ENCODE data around the gene MAPKAPK3. TPM values are rescaled to one million over a fixed set of nuclear protein-coding genes. Genes with fewer than 3 reads are reported as not detected.

Gene MAPKAPK3
- total RNA-seq, 1 donor from 2014 or later = 20.9 TPM

DNA sequence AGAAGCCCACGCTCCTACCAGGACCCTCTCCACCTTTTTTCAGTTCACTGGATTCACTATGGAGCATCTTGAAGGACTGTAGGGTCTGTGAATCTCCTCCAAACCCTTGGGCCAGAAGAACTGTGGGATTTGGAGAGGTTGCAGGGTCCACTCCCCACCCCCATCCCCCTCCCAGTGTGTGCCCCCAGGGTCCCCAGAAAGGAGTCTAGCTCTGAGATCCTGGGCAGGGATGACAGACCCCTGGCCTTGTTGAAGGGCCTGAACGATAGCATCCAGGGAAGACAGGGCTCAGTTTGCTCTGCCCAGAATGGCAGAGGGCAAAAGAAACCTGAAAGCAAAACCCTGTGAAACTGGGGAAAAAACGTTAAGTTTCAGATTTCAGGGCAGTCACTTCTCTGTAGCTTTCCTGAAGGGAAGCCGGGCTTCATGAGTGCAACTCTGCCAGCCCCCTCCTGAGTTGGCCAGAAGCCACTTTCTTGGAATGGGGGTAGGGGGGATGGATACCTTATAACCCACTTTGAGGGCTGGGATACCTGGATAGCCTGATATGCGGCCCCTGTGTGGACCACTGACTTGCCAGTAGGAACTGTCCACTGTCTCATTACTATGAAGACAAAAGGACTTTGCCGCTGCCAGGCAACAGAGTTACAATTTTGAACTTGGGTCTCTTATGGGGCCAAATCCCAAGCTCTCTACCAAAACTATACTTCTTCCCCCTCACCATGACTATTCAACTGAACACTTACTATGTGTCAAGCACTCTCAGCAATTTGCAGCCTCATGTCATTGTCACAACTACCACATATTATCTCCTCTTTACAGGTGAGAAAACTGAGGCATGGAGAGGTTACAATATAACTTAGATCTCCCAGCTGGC, 3.7 kb upstream of the MAPKAPK3 start:
- H3K4me3 ChIP-seq (ENCODE audit: low read length in 3 of 3) = peak overlapping the region in 1 of 3 donors; percentile 84
- peaks cover 3 to 7% (median 5%) of the 10 kb centered on the region in 3 donors for H3K36me3 ChIP-seq (ENCODE audit: control insufficient read depth in 3 of 3, insufficient read depth in 3 of 3, low read length in 3 of 3)
- H3K27ac ChIP-seq (ENCODE audit: low read depth, low read length) = no peak overlapping the region
- H3K4me1 ChIP-seq (ENCODE audit: control insufficient read depth in 3 of 3, insufficient read depth in 3 of 3, low read length in 3 of 3) = peaks cover 50 to 81% (median 65%) of the 10 kb centered on the region in 3 donors
- H3K9me3 ChIP-seq (ENCODE audit: control insufficient read depth in 3 of 3, low read length in 3 of 3) = no peaks in the 10 kb centered on the region
- H3K27me3 ChIP-seq (ENCODE audit: control insufficient read depth in 3 of 3, insufficient read depth in 3 of 3, low read length in 3 of 3) = no peaks in the 10 kb centered on the region
- peak overlapping the region in 1 of 3 donors; percentile 78 for H3K9ac ChIP-seq (ENCODE audit: low read depth in 1 of 3, low read length in 3 of 3)

DNA sequence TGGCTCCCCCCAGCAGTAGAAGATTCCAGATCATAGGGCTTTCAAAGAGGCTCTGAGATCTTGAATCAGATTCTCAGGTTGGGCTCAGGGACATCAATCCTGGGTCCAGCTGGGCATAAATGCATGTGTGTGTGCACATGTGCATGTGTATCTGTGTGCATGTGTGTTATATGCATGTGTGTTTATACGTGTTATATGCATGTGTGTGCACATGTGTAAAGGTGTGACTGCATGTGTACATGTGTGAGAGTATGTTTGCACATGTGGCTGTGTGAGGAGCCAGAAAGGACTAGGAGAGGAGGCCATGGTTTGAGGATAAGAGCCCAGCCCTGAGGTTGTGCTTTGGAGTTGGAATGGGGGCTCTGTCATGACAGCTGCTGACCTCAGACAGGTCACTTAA, 1.8 kb upstream of the MAPKAPK3 start:
- Histone ChIP-seq H3K9me3 (ENCODE audit: control insufficient read depth in 3 of 3, low read length in 3 of 3) (no peaks in the 10 kb centered on the region), H3K4me3 (ENCODE audit: low read length in 3 of 3) (no peak overlapping the region), H3K9ac (ENCODE audit: low read depth in 1 of 3, low read length in 3 of 3) (no peak overlapping the region), H3K4me1 (ENCODE audit: control insufficient read depth in 3 of 3, insufficient read depth in 3 of 3, low read length in 3 of 3) (peaks cover 52 to 77% (median 61%) of the 10 kb centered on the region in 3 donors), H3K36me3 (ENCODE audit: control insufficient read depth in 3 of 3, insufficient read depth in 3 of 3, low read length in 3 of 3) (peaks cover 0 to 2% (median 0%) of the 10 kb centered on the region in 3 donors), H3K27ac (ENCODE audit: low read depth, low read length) (no peak overlapping the region), H3K27me3 (ENCODE audit: control insufficient read depth in 3 of 3, insufficient read depth in 3 of 3, low read length in 3 of 3) (no peaks in the 10 kb centered on the region)

DNA sequence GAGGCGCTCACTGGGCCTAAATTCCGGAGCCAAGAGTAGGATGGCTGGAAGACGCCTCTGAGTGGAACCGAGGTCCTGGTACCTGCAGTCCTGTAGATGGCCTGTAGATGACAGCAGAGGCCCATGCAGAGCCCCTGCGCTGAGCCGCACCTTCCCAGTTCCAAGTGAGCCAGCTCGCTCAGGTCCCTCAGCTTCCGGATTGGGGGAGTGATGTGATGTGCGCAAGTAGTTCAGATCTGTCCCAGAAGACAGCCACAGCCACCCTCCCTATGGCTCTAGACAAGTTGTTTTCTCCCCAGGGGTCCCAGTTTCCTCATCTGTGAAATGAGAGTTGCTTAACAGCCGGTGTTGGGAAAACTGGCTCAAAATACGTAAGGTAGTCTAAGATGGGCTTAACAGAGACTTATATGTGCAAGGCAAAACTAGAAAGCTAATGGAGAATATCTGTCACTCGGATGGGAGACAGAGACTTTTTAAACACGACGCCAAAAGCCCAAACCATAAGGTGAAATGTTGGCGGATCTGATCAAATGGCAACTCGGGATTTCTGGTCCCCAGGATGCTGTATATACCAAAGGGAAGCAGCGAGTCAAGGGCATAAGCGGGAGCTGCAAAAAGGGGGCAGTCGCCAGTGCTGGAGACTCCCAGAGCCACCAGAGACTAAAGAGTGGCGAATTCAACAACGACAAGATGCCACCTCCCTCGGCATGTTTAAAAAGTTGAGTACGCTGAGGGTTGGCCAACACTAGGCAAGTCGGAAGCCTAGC, 765 bp upstream of the MAPKAPK3 start:
- H3K4me1 ChIP-seq (ENCODE audit: control insufficient read depth in 3 of 3, insufficient read depth in 3 of 3, low read length in 3 of 3) = peaks cover 52 to 77% (median 60%) of the 10 kb centered on the region in 3 donors
- H3K27me3 ChIP-seq (ENCODE audit: control insufficient read depth in 3 of 3, insufficient read depth in 3 of 3, low read length in 3 of 3) = no peaks in the 10 kb centered on the region
- H3K9ac ChIP-seq (ENCODE audit: low read depth in 1 of 3, low read length in 3 of 3) = peak overlapping the region; percentile 69 to 75 (median 75)
- peak overlapping the region; percentile 78 to 82 (median 79) for H3K4me3 ChIP-seq (ENCODE audit: low read length in 3 of 3)
- peak overlapping the region; percentile 97 for H3K27ac ChIP-seq (ENCODE audit: low read depth, low read length)
- peaks cover 0 to 2% (median 0%) of the 10 kb centered on the region in 3 donors for H3K36me3 ChIP-seq (ENCODE audit: control insufficient read depth in 3 of 3, insufficient read depth in 3 of 3, low read length in 3 of 3)
- H3K9me3 ChIP-seq (ENCODE audit: control insufficient read depth in 3 of 3, low read length in 3 of 3) = no peaks in the 10 kb centered on the region

- H3K9ac ChIP-seq (ENCODE audit: low read depth in 1 of 3, low read length in 3 of 3) = peak overlapping the region; percentile 69 to 75 (median 75)
Observed at GRCh38 chr3:50616770-50617095, 218 bp upstream of the MAPKAPK3 start.

DNA sequence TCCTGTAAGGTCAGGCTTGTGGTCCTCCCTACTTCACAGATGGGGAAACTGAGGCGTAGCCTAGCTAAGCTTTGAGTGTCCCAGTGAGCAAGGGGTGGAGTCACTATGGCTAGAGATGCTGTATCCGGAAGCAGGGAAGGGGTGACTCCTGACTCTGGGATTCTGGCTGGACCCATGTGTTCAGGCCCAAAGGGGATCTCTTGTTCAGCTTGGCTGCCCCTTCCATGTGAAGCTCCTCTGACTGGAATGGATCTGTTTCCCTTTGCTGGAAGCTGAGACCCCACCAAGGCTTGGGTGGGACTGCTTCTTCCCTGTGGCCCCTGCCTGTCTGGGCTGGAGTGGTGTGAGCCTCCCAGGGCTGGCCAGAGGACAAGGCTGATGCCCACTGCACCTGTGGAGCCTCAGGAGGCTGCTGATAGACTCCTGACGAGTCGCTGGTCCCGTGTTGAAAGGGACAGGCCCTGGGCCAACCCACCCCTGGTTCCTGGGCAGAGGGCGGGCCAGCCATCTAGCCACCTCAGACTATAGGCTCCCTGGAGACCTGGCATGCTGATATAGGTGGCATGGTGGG, 1.0 kb downstream of the MAPKAPK3 start:
- Histone ChIP-seq H3K4me1 (ENCODE audit: control insufficient read depth in 3 of 3, insufficient read depth in 3 of 3, low read length in 3 of 3) (peaks cover 47 to 82% (median 56%) of the 10 kb centered on the region in 3 donors), H3K27me3 (ENCODE audit: control insufficient read depth in 3 of 3, insufficient read depth in 3 of 3, low read length in 3 of 3) (no peaks in the 10 kb centered on the region), H3K27ac (ENCODE audit: low read depth, low read length) (peak overlapping the region; percentile 97), H3K36me3 (ENCODE audit: control insufficient read depth in 3 of 3, insufficient read depth in 3 of 3, low read length in 3 of 3) (peaks cover 2 to 4% (median 4%) of the 10 kb centered on the region in 3 donors), H3K9ac (ENCODE audit: low read depth in 1 of 3, low read length in 3 of 3) (peak overlapping the region; percentile 89 to 97 (median 96)), H3K9me3 (ENCODE audit: control insufficient read depth in 3 of 3, low read length in 3 of 3) (no peaks in the 10 kb centered on the region), H3K4me3 (ENCODE audit: low read length in 3 of 3) (peak overlapping the region; percentile 88 to 92 (median 88))

More at GRCh38 chr3:50616770-50617095, 218 bp upstream of the MAPKAPK3 start:
- Histone ChIP-seq H3K27ac (ENCODE audit: low read depth, low read length) (peak overlapping the region; percentile 97), H3K4me1 (ENCODE audit: control insufficient read depth in 3 of 3, insufficient read depth in 3 of 3, low read length in 3 of 3) (peaks cover 51 to 77% (median 56%) of the 10 kb centered on the region in 3 donors), H3K27me3 (ENCODE audit: control insufficient read depth in 3 of 3, insufficient read depth in 3 of 3, low read length in 3 of 3) (no peaks in the 10 kb centered on the region), H3K36me3 (ENCODE audit: control insufficient read depth in 3 of 3, insufficient read depth in 3 of 3, low read length in 3 of 3) (peaks cover 0 to 2% (median 0%) of the 10 kb centered on the region in 3 donors), H3K4me3 (ENCODE audit: low read length in 3 of 3) (peak overlapping the region; percentile 78 to 82 (median 79)), H3K9me3 (ENCODE audit: control insufficient read depth in 3 of 3, low read length in 3 of 3) (no peaks in the 10 kb centered on the region)

DNA sequence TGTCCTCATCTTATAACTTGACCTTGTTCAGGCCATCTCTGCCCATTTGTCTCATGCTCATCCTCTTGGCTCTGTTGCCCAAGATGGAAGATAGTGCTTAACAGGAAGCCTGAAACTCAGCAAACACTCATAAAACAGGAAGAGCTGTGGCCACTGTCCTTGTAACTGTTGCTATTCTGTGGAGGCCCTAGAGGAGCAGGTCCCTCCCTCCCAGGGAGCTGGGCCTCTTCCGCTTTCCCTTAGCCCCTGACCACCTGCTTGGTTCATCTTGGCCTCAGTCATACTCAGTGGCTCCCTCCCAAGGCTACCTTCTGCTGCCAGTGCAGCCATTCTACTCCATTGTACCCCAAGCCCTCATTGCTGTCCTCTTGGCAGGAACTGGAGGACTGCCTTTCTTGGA, 3.5 kb downstream of the MAPKAPK3 start:
- peaks cover 2 to 4% (median 4%) of the 10 kb centered on the region in 3 donors for H3K36me3 ChIP-seq (ENCODE audit: control insufficient read depth in 3 of 3, insufficient read depth in 3 of 3, low read length in 3 of 3)
- peak overlapping the region in 2 of 3 donors; percentile 29 to 41 for H3K4me3 ChIP-seq (ENCODE audit: low read length in 3 of 3)
- H3K27ac ChIP-seq (ENCODE audit: low read depth, low read length) = peak overlapping the region; percentile 97
- peaks cover 66 to 91% (median 75%) of the 10 kb centered on the region in 3 donors for H3K4me1 ChIP-seq (ENCODE audit: control insufficient read depth in 3 of 3, insufficient read depth in 3 of 3, low read length in 3 of 3)
- no peaks in the 10 kb centered on the region for H3K9me3 ChIP-seq (ENCODE audit: control insufficient read depth in 3 of 3, low read length in 3 of 3)
- peak overlapping the region; percentile 4 to 40 (median 28) for H3K9ac ChIP-seq (ENCODE audit: low read depth in 1 of 3, low read length in 3 of 3)
- no peaks in the 10 kb centered on the region for H3K27me3 ChIP-seq (ENCODE audit: control insufficient read depth in 3 of 3, insufficient read depth in 3 of 3, low read length in 3 of 3)

DNA sequence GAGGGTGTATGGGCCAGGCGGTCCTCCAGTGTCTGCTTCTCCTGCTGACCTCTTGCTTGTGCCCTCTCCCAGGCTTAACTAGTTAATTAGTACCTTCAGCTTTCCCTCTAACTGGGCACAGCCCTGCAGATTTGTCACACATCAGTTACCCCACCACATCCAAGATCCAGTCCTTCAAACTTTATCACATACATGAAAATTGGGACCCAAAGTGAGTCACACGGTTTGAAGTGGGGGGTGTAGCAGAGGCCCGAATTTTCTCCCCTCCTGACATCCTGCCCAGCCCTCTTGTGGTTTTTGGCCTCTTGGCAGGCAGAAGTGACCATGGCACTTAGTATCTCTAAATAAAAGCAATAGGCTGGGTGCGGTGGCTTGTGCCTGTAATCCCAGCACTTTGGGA, 3.9 kb downstream of the MAPKAPK3 start:
- Histone ChIP-seq H3K9ac (ENCODE audit: low read depth in 1 of 3, low read length in 3 of 3) (peak overlapping the region; percentile 4 to 40 (median 28)), H3K27me3 (ENCODE audit: control insufficient read depth in 3 of 3, insufficient read depth in 3 of 3, low read length in 3 of 3) (no peaks in the 10 kb centered on the region), H3K9me3 (ENCODE audit: control insufficient read depth in 3 of 3, low read length in 3 of 3) (no peaks in the 10 kb centered on the region), H3K27ac (ENCODE audit: low read depth, low read length) (peak overlapping the region; percentile 97), H3K36me3 (ENCODE audit: control insufficient read depth in 3 of 3, insufficient read depth in 3 of 3, low read length in 3 of 3) (peaks cover 2 to 4% (median 4%) of the 10 kb centered on the region in 3 donors), H3K4me3 (ENCODE audit: low read length in 3 of 3) (peak overlapping the region in 1 of 3 donors; percentile 29), H3K4me1 (ENCODE audit: control insufficient read depth in 3 of 3, insufficient read depth in 3 of 3, low read length in 3 of 3) (peaks cover 69 to 92% (median 78%) of the 10 kb centered on the region in 3 donors)

DNA sequence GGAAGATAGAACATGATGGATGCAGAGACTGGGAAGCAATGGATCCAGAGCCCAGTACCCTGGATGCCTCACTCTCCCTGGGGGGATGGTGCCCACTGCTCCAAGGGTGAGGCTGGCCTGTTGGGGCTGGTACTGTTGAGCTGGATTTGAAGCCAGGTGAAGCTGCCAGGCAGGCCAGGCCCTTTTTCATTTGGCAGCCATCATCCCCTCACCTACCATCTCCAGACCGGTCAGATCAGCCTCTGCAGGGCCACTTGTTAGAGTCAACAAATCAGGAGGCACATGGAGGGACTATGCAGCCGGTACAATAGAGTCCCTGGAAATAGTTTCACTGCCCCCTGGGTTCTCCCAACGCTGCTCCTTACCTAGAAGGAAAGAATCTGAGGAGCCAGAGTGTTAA, 5.9 kb downstream of the MAPKAPK3 start:
- Histone ChIP-seq H3K27me3 (ENCODE audit: control insufficient read depth in 3 of 3, insufficient read depth in 3 of 3, low read length in 3 of 3) (no peaks in the 10 kb centered on the region), H3K36me3 (ENCODE audit: control insufficient read depth in 3 of 3, insufficient read depth in 3 of 3, low read length in 3 of 3) (peaks cover 2 to 4% (median 4%) of the 10 kb centered on the region in 3 donors), H3K9ac (ENCODE audit: low read depth in 1 of 3, low read length in 3 of 3) (peak overlapping the region in 1 of 3 donors; percentile 54), H3K4me1 (ENCODE audit: control insufficient read depth in 3 of 3, insufficient read depth in 3 of 3, low read length in 3 of 3) (peaks cover 76 to 95% (median 83%) of the 10 kb centered on the region in 3 donors), H3K27ac (ENCODE audit: low read depth, low read length) (peak overlapping the region; percentile 93), H3K4me3 (ENCODE audit: low read length in 3 of 3) (peak overlapping the region in 1 of 3 donors; percentile 6), H3K9me3 (ENCODE audit: control insufficient read depth in 3 of 3, low read length in 3 of 3) (no peaks in the 10 kb centered on the region)

DNA sequence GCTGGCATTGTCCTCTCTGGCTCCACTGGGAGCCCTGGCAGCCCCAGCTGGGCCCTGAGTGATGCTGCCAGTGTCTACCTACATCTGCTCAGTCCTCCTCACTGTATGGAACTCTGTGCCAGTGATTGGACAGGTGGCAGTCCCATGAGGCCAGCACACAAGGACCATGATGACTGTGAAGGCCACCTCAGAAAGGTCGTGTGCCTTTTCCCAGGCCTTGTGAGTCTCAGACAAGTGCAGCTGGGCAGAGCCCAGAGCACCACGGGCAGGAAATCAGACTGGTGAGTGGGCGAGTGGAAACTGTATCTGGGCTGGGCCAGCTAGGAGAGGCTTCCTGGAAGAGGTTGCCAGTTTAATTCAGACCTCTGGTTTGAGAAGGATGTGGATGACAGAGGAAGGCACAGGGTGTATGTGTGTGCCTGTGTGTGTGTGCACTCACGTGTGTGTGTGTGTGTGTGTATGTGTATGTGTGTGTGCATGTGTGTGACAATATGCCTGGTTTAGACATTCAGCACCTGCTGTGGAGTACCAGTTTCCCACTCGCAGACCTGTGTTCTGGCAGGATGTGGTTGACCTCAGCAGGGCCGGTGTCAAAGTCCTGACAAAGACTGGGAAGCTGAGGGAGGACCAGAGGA, 7.0 kb downstream of the MAPKAPK3 start:
- Histone ChIP-seq H3K4me1 (ENCODE audit: control insufficient read depth in 3 of 3, insufficient read depth in 3 of 3, low read length in 3 of 3) (peaks cover 72 to 99% (median 82%) of the 10 kb centered on the region in 3 donors), H3K4me3 (ENCODE audit: low read length in 3 of 3) (peak overlapping the region in 2 of 3 donors; percentile 29 to 41), H3K27ac (ENCODE audit: low read depth, low read length) (peak overlapping the region; percentile 93), H3K9ac (ENCODE audit: low read depth in 1 of 3, low read length in 3 of 3) (peak overlapping the region; percentile 58 to 87 (median 64)), H3K9me3 (ENCODE audit: control insufficient read depth in 3 of 3, low read length in 3 of 3) (no peaks in the 10 kb centered on the region), H3K36me3 (ENCODE audit: control insufficient read depth in 3 of 3, insufficient read depth in 3 of 3, low read length in 3 of 3) (peaks cover 2 to 4% (median 4%) of the 10 kb centered on the region in 3 donors), H3K27me3 (ENCODE audit: control insufficient read depth in 3 of 3, insufficient read depth in 3 of 3, low read length in 3 of 3) (no peaks in the 10 kb centered on the region)

All from skeletal muscle tissue (tissue), 4 donors.